Liver (tissue), 9 donors: ENCODE results near the gene PRDM1. TPM values are rescaled to one million over a fixed set of nuclear protein-coding genes. Genes with fewer than 3 reads are reported as not detected.

Experiments used
- DNase-seq: peaks from one replicate; pipeline ENCODE4 v3.0.0-alpha.2; 2017; ENCODE audit warnings: low spot score
- H3K27ac ChIP-seq, 2 donors: one replicate each; pipeline ENCODE4 v1.7.0; 2013; ENCODE audit warnings: inconsistent platforms in 2 of 2, low read length in 2 of 2, control low read depth in 1 of 2, low read depth in 1 of 2, mild to moderate bottlenecking in 1 of 2
- H3K27me3 ChIP-seq, 4 donors: one replicate each; pipeline versions ENCODE4 v1.6.1 to v1.7.0; 2013; ENCODE audit warnings: low read length in 3 of 4, inconsistent platforms in 1 of 4, mild to moderate bottlenecking in 1 of 4, moderate library complexity in 1 of 4; ENCODE audit not compliant: control insufficient read depth in 4 of 4, insufficient read depth in 4 of 4
- H3K36me3 ChIP-seq, 4 donors: one replicate each; pipeline versions ENCODE4 v1.6.1 to v1.7.0; 2013; ENCODE audit warnings: low read length in 3 of 4, mild to moderate bottlenecking in 3 of 4, low read depth in 1 of 4, moderate library complexity in 1 of 4; ENCODE audit not compliant: control insufficient read depth in 4 of 4, insufficient read depth in 3 of 4
- H3K4me1 ChIP-seq, 4 donors: one replicate each; pipeline versions ENCODE4 v1.6.1 to v1.7.0; 2013; ENCODE audit warnings: low read length in 3 of 4, mild to moderate bottlenecking in 3 of 4, moderate library complexity in 1 of 4; ENCODE audit not compliant: control insufficient read depth in 4 of 4, insufficient read depth in 4 of 4
- H3K4me3 ChIP-seq, 3 donors: one replicate each; pipeline versions ENCODE4 v1.6.1 to v1.7.0; 2013; ENCODE audit warnings: low read length in 3 of 3, control low read depth in 1 of 3, low read depth in 1 of 3, mild to moderate bottlenecking in 1 of 3
- H3K9ac ChIP-seq, 2 donors: one replicate each; pipeline ENCODE4 v1.7.0; 2013; ENCODE audit warnings: low read length in 2 of 2, mild to moderate bottlenecking in 2 of 2, moderate library complexity in 2 of 2, control low read depth in 1 of 2, low read depth in 1 of 2
- H3K9me3 ChIP-seq, 4 donors: one replicate each; pipeline versions ENCODE4 v1.6.1 to v1.7.0; 2013; ENCODE audit warnings: low read length in 3 of 4; ENCODE audit not compliant: control insufficient read depth in 4 of 4
- ATF3 ChIP-seq: IDR thresholded peaks from 2 replicates; pipeline ENCODE4 v1.6.1; 2016; ENCODE audit warnings: antibody characterized with exemption
- CTCF ChIP-seq: fragments of 150-350 bp; IDR thresholded peaks from 2 replicates; pipeline ENCODE4 v1.5.1; 2017; ENCODE audit warnings: improper control_type of control experiment, low read depth, low read length; ENCODE audit not compliant: missing input control
- EGR1 ChIP-seq, 2 donors: IDR thresholded peaks; 2 replicates each; pipeline ENCODE4 v1.6.1; 2016 to 2018; ENCODE audit warnings: antibody characterized with exemption in 2 of 2, low read depth in 2 of 2
- FOXA2 ChIP-seq: IDR thresholded peaks from 2 replicates; pipeline ENCODE4 v1.6.1; 2016; ENCODE audit warnings: antibody characterized with exemption
- GABPA ChIP-seq, 2 donors: IDR thresholded peaks in 1 of 2; conservative IDR thresholded peaks in 1 of 2; 2 replicates each; pipeline ENCODE4 v1.6.1; 2016; ENCODE audit warnings: antibody characterized with exemption in 2 of 2, mild to moderate bottlenecking in 1 of 2, moderate library complexity in 1 of 2
- HNF4A ChIP-seq, 2 donors: conservative IDR thresholded peaks; 2 replicates each; pipeline ENCODE4 v1.6.1; 2016; ENCODE audit warnings: antibody characterized with exemption in 2 of 2, mild to moderate bottlenecking in 2 of 2
- HNF4G ChIP-seq: IDR thresholded peaks from 2 replicates; pipeline ENCODE4 v1.6.1; 2016; ENCODE audit warnings: antibody characterized with exemption
- JUND ChIP-seq, 2 donors: IDR thresholded peaks; 2 replicates each; pipeline ENCODE4 v1.6.1; 2016; ENCODE audit warnings: antibody characterized with exemption in 2 of 2
- MAX ChIP-seq: IDR thresholded peaks from 2 replicates; pipeline ENCODE4 v1.6.1; 2016; ENCODE audit warnings: antibody characterized with exemption
- NR2F2 ChIP-seq: IDR thresholded peaks from 2 replicates; pipeline ENCODE4 v1.6.1; 2016; ENCODE audit warnings: antibody characterized with exemption
- RAD21 ChIP-seq, 2 donors: IDR thresholded peaks; 2 replicates each; pipeline ENCODE4 v1.6.1; 2016; ENCODE audit warnings: antibody characterized with exemption in 2 of 2, mild to moderate bottlenecking in 2 of 2
- REST ChIP-seq: IDR thresholded peaks from 2 replicates; pipeline ENCODE4 v1.6.1; 2016; ENCODE audit warnings: antibody characterized with exemption, mild to moderate bottlenecking
- RXRA ChIP-seq, 2 donors: IDR thresholded peaks; 2 replicates each; pipeline ENCODE4 v1.6.1; 2017 to 2018; ENCODE audit warnings: antibody characterized with exemption in 2 of 2, mild to moderate bottlenecking in 1 of 2
- SP1 ChIP-seq: IDR thresholded peaks from 2 replicates; pipeline ENCODE4 v1.6.1; 2018; ENCODE audit warnings: antibody characterized with exemption, mild to moderate bottlenecking
- TAF1 ChIP-seq: conservative IDR thresholded peaks from 2 replicates; pipeline ENCODE4 v1.6.1; 2016; ENCODE audit warnings: antibody characterized with exemption, mild to moderate bottlenecking
- YY1 ChIP-seq: IDR thresholded peaks from 2 replicates; pipeline ENCODE4 v1.6.1; 2016; ENCODE audit warnings: antibody characterized with exemption, mild to moderate bottlenecking
- ZBTB33 ChIP-seq: IDR thresholded peaks from 2 replicates; pipeline ENCODE4 v1.6.1; 2016; ENCODE audit warnings: antibody characterized with exemption
- WGBS: extraction: QIAGEN DNeasy Blood & Tissue Kit; methylation state at CpG from one replicate; pipeline ENCODE4 v1.1.7; 2013; 5-methylcytosine and 5-hydroxymethylcytosine counted together
- polyA plus RNA-seq, 2 donors: library from polyadenylated mRNA; stranded (reverse) in 1 of 2; unstranded in 1 of 2; fragments of 200-250 nt in 1 of 2; fragments of >200 nt in 1 of 2; fragmentation: Nextera tagmentation in 1 of 2; extraction: Ambion mirVana in 1 of 2; gene quantifications; one replicate each; pipeline versions ENCODE4 v1.2.1 to v1.2.3, GENCODE V29; 2013 to 2015
- total RNA-seq, 2 donors: library from RNA; depleted of rRNA; stranded (reverse); fragments of >200 nt; gene quantifications; one replicate each; pipeline ENCODE4 v1.2.3, GENCODE V29; 2014
- donor health status: healthy.
- donor health status: healthy.
- donor health status: healthy.
- donor health status: healthy.
- donor health status: healthy.

The PRDM1 gene
- total and polyA plus RNA-seq, 4 donors, result 0.37 to 2.8 (median 0.65) TPM

- Histone ChIP-seq H3K4me3 (no peak overlapping the region), H3K27ac (no peak overlapping the region), H3K9ac (no peak overlapping the region), H3K27me3 (peaks cover 0 to 6% (median 0%) of the 10 kb centered on the region in 4 donors), H3K9me3 (no peaks in the 10 kb centered on the region), H3K36me3 (peaks cover 0 to 1% (median 0%) of the 10 kb centered on the region in 4 donors), H3K4me1 (no peaks in the 10 kb centered on the region)
- DNase-seq, result no peak
- WGBS, result 58% methylated on average over 4 of the region's 4 CpGs
- no peak for TF ChIP-seq FOXA2
- TF ChIP-seq CTCF, result no peak
- TF ChIP-seq RXRA (IDR thresholded peaks at IDR 0.05), result no peak
- TF ChIP-seq TAF1, result no peak
- TF ChIP-seq MAX, result no peak
- TF ChIP-seq NR2F2, result no peak
- no peak for TF ChIP-seq HNF4A (conservative IDR thresholded peaks at IDR 0.05)
- TF ChIP-seq GABPA (IDR thresholded peaks at IDR 0.05 in 1 of 2, conservative IDR thresholded peaks at IDR 0.05 in 1 of 2), result no peak
- no peak for TF ChIP-seq JUND (IDR thresholded peaks at IDR 0.05)
- TF ChIP-seq ZBTB33, result no peak
- TF ChIP-seq EGR1 (IDR thresholded peaks at IDR 0.05; ENCODE audit: low read depth in 2 of 2), result no peak
- no peak for TF ChIP-seq REST
- TF ChIP-seq ATF3, result no peak
- no peak for TF ChIP-seq YY1
- no peak for TF ChIP-seq SP1
- TF ChIP-seq RAD21 (IDR thresholded peaks at IDR 0.05), result no peak
These were observed 59.0 kb downstream of the PRDM1 start for GRCh38 chr6:106145144-106145543.

GRCh38 chr6:106145741-106146227, 59.6 kb downstream of the PRDM1 start:
- peaks cover 0 to 3% (median 0%) of the 10 kb centered on the region in 4 donors for H3K27me3 ChIP-seq
- TF ChIP-seq REST, result no peak
- no peak for TF ChIP-seq HNF4A (conservative IDR thresholded peaks at IDR 0.05)
- TF ChIP-seq FOXA2, result no peak
- no peak for TF ChIP-seq HNF4G
- no peak for TF ChIP-seq ZBTB33
- WGBS, result 29% methylated on average over 7 of the region's 7 CpGs
- H3K9ac ChIP-seq, result no peak overlapping the region
- H3K9me3 ChIP-seq, result no peaks in the 10 kb centered on the region
- peaks cover 0 to 1% (median 0%) of the 10 kb centered on the region in 4 donors for H3K36me3 ChIP-seq
- no peak overlapping the region for H3K4me3 ChIP-seq
- no peak overlapping the region for H3K27ac ChIP-seq
- no peak for DNase-seq
- H3K4me1 ChIP-seq, result no peaks in the 10 kb centered on the region
